Neural progenitor cell (in vitro differentiated cells): ENCODE data around the gene AOC1.

ENCODE experiments used
- EZH2 ChIP-seq: fragments of 200-600 bp; sonication (generic); IDR thresholded peaks from 2 replicates; pipeline ENCODE4 v1.6.1; 2017; ENCODE audit warnings: antibody characterized with exemption, mild to moderate bottlenecking, moderate library complexity
- EZH2phosphoT487 ChIP-seq: fragments of 200-600 bp; sonication (generic); IDR thresholded peaks from 2 replicates; pipeline ENCODE4 v1.6.1; 2017; ENCODE audit warnings: antibody characterized with exemption
- TF ChIP-seq, protein P1 (sequence below): fragments of 200-600 bp; sonication (generic); IDR thresholded peaks from 2 replicates; pipeline ENCODE4 v1.5.1; 2017; ENCODE audit warnings: antibody characterized with exemption, mild to moderate bottlenecking

DNA sequence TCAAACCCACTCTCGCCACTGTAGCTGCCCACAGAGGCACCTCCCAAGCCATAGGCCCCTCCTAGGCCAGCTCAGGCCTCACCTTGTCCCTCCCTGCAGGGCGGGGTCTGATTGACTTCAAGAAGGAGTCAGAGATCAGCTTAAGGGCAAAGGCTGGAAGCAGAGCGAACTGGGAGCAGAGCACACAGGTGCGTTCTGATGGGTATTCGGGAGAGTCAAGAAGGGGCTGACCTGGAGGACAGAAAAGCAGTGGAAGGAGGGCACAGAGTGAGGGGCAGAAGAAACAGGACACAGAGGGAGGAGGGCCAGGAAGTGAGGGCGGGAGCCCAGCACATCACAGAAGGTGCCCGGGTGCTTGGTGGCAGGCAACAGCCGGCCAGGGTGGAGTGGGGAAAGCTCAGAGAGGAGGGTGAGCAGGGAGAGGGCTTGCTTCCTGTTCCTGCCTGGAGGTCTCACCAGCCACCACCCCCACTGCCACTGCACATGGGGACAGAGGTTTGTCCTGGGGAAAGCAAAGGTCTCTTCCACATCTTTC, at the start of gene AOC1:
- TF ChIP-seq, protein P1, sequence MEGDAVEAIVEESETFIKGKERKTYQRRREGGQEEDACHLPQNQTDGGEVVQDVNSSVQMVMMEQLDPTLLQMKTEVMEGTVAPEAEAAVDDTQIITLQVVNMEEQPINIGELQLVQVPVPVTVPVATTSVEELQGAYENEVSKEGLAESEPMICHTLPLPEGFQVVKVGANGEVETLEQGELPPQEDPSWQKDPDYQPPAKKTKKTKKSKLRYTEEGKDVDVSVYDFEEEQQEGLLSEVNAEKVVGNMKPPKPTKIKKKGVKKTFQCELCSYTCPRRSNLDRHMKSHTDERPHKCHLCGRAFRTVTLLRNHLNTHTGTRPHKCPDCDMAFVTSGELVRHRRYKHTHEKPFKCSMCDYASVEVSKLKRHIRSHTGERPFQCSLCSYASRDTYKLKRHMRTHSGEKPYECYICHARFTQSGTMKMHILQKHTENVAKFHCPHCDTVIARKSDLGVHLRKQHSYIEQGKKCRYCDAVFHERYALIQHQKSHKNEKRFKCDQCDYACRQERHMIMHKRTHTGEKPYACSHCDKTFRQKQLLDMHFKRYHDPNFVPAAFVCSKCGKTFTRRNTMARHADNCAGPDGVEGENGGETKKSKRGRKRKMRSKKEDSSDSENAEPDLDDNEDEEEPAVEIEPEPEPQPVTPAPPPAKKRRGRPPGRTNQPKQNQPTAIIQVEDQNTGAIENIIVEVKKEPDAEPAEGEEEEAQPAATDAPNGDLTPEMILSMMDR = no peak
- TF ChIP-seq EZH2 (no peak), EZH2phosphoT487 (no peak)
